ENCODE measurements around the gene LMTK3. TPM values are rescaled to one million over a fixed set of nuclear protein-coding genes. Genes with fewer than 3 reads are reported as not detected.

The LMTK3 gene
- total RNA-seq, 1 donor from 2014 or later, result 0.11 TPM

DNA sequence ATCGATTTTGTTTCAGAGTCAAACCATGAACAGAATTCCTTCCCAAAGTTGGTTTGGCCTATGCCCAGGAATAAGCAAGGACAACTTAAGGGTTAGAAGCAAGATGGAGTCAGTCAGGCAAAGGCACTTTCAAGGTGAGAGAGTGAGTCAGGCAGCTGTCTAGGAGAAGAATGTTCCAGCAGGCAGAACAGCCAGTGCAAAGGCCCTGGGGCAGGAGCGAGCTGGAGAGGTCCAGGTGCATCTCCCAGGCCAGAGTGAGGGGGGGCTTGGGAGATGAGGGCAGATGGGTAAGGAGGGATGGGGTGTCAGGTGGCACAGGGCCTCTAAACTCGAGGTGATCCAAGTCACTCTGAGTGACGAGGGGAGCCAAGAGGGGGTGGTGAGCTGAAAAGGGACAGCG is 75.0 kb downstream of the LMTK3 start:
- no peaks in the 10 kb centered on the region for H3K9me3 ChIP-seq
- intact Hi-C loops (cut with DNase I), result no loop called here
- H3K27ac ChIP-seq, result no peak overlapping the region
- H3K36me3 ChIP-seq, result no peaks in the 10 kb centered on the region
- TF ChIP-seq, protein P1, sequence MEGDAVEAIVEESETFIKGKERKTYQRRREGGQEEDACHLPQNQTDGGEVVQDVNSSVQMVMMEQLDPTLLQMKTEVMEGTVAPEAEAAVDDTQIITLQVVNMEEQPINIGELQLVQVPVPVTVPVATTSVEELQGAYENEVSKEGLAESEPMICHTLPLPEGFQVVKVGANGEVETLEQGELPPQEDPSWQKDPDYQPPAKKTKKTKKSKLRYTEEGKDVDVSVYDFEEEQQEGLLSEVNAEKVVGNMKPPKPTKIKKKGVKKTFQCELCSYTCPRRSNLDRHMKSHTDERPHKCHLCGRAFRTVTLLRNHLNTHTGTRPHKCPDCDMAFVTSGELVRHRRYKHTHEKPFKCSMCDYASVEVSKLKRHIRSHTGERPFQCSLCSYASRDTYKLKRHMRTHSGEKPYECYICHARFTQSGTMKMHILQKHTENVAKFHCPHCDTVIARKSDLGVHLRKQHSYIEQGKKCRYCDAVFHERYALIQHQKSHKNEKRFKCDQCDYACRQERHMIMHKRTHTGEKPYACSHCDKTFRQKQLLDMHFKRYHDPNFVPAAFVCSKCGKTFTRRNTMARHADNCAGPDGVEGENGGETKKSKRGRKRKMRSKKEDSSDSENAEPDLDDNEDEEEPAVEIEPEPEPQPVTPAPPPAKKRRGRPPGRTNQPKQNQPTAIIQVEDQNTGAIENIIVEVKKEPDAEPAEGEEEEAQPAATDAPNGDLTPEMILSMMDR (IDR thresholded peaks at IDR 0.05), result no peak
- no peak overlapping the region for H3K4me3 ChIP-seq
- H3K4me1 ChIP-seq, result no peaks in the 10 kb centered on the region
- no peaks in the 10 kb centered on the region for H3K27me3 ChIP-seq
- DNase-seq (ENCODE audit: low spot score in 2 of 2), result no peak

Other genes starting within 250 kb of the LMTK3 start
- not detected for gene ZNF114, start 241.8 kb downstream of the LMTK3 start, total RNA-seq
- 18.2 TPM for gene EMP3, start 186.3 kb downstream of the LMTK3 start, total RNA-seq
- 25.3 TPM for gene TMEM143, start 147.9 kb downstream of the LMTK3 start, total RNA-seq
- gene SYNGR4, start 147.5 kb downstream of the LMTK3 start, total RNA-seq, result not detected
- gene KDELR1, start 120.3 kb downstream of the LMTK3 start, total RNA-seq, result 183 TPM
- gene GRIN2D, start 118.2 kb downstream of the LMTK3 start, total RNA-seq, result 0.64 TPM
- 16.0 TPM for gene GRWD1, start 65.9 kb downstream of the LMTK3 start, total RNA-seq
- gene KCNJ14, start 56.3 kb downstream of the LMTK3 start, total RNA-seq, result 6.1 TPM
- gene CYTH2, start 42.5 kb downstream of the LMTK3 start, total RNA-seq, result 83.5 TPM
- gene SULT2B1, start 40.3 kb upstream of the LMTK3 start, total RNA-seq, result not detected
- not detected for gene SPACA4, start 94.9 kb upstream of the LMTK3 start, total RNA-seq
- gene FAM83E, start 103.2 kb upstream of the LMTK3 start, total RNA-seq, result not detected
- 2,223 TPM for gene RPL18, start 107.3 kb upstream of the LMTK3 start, total RNA-seq
- gene SPHK2, start 107.7 kb upstream of the LMTK3 start, total RNA-seq, result 35.3 TPM
- 0.21 TPM for gene DBP, start 125.5 kb upstream of the LMTK3 start, total RNA-seq
- not detected for gene CA11, start 134.4 kb upstream of the LMTK3 start, total RNA-seq
- gene NTN5, start 161.2 kb upstream of the LMTK3 start, total RNA-seq, result not detected
- not detected for gene FUT2, start 184.1 kb upstream of the LMTK3 start, total RNA-seq
- gene MAMSTR, start 207.9 kb upstream of the LMTK3 start, total RNA-seq, result 0.32 TPM
- gene RASIP1, start 228.8 kb upstream of the LMTK3 start, total RNA-seq, result 85.9 TPM
- gene IZUMO1, start 235.1 kb upstream of the LMTK3 start, total RNA-seq, result not detected
- gene FUT1, start 240.8 kb upstream of the LMTK3 start, total RNA-seq, result 3.8 TPM
- gene FGF21, start 243.7 kb upstream of the LMTK3 start, total RNA-seq, result not detected